RWPE2 (cell line): ENCODE results near the gene EEIG1.

Source experiments
- ATAC-seq: fragments of 200-7000 bp; cut with Tn5 transposase; 3 replicates; pipeline ENCODE4 v1.9.1; 2021; ENCODE audit warnings: low read depth
- DNase-seq: peaks from one replicate; pipeline ENCODE4 v3.0.0-alpha.2; 2020; ENCODE audit warnings: low spot score
- H3K27ac ChIP-seq: fragments of 450-650 bp; 2 replicates; pipeline ENCODE4 v1.5.1; 2017; ENCODE audit warnings: mild to moderate bottlenecking; ENCODE audit not compliant: poor library complexity, severe bottlenecking
- H3K27me3 ChIP-seq: fragments of 250-450 bp; sonication (Bioruptor Pico); 2 replicates; pipeline ENCODE4 v1.5.1; 2021; ENCODE audit warnings: mild to moderate bottlenecking, moderate library complexity; ENCODE audit not compliant: insufficient read depth, poor library complexity, severe bottlenecking
- H3K36me3 ChIP-seq: fragments of 250-450 bp; sonication (Bioruptor Pico); 2 replicates; pipeline ENCODE4 v1.5.1; 2020; ENCODE audit warnings: low read depth, mild to moderate bottlenecking, moderate library complexity
- H3K4me1 ChIP-seq: fragments of 250-450 bp; sonication (Bioruptor Pico); 2 replicates; pipeline ENCODE4 v1.5.1; 2021; ENCODE audit warnings: mild to moderate bottlenecking, moderate library complexity; ENCODE audit not compliant: insufficient read depth, poor library complexity, severe bottlenecking
- H3K4me3 ChIP-seq: fragments of 250-450 bp; sonication (Bioruptor Pico); 2 replicates; pipeline ENCODE4 v1.5.1; 2021; ENCODE audit warnings: mild to moderate bottlenecking, moderate library complexity; ENCODE audit not compliant: severe bottlenecking
- H3K9me3 ChIP-seq: fragments of 250-450 bp; sonication (Bioruptor Pico); 2 replicates; pipeline ENCODE4 v1.5.1; 2021; ENCODE audit warnings: mild to moderate bottlenecking, moderate library complexity; ENCODE audit not compliant: severe bottlenecking
- CTCF ChIP-seq: fragments of 450-650 bp; IDR thresholded peaks from one replicate; pipeline ENCODE4 v1.5.1; 2017; ENCODE audit warnings: mild to moderate bottlenecking, moderate library complexity; ENCODE audit not compliant: poor library complexity, severe bottlenecking

Gene EEIG1

DNA sequence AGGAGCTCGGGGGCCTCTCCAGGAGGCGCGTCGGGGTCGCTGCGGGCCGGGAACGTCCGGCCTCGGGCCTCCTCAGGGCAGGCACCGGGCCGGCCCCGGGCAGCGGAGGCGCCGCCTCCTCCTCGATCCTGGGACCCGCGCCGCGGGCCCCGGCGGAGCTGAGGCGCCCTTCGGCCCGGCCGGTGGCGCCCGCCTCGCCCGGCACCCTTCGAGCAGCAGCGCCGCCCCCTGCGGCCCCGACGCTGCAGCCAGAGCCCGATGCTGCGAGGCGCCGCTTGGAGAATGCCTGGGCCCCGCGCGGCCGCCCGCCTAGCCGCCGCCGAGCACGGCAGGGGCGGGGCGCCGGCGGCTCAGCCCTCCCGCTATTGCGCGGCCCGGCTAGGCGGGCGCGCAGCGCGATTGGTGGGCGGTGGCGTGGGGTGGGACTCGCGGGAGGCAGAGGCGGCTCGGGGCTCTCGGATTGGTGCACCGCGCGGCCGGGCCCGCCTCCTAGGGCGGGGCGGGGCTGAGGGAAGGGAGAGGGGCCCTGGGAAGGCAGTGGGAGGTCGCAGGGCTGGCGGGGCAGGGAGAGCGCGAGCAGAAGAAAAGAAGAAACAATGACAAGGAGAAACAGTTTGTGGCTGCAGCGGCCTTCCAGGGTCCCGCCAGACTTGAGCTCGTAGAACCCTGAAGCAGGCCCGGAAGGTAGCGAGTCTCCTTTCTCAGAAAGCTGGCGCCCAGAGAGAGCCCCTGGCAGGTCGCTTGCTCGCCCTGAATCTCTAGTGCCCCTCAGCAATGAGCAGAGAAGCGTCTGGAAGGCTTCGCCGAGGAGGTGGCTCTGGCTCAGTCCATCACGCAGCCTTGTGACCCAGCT is at the start of gene EEIG1:
Gene EEIG1, minus strand, starts transcription at position 284 of the 853 bp plus-strand sequence. CDS start 852 bp downstream, outside the sequence.
- no peak for TF ChIP-seq CTCF
- no peaks in the 10 kb centered on the region for H3K27me3 ChIP-seq
- H3K4me3 ChIP-seq: peak within 1 kb of the TSS; percentile 93
- H3K4me1 ChIP-seq: peaks cover 5% of the 10 kb centered on the region
- ATAC-seq: peak; percentile 93
- no peaks in the 10 kb centered on the region for H3K36me3 ChIP-seq
- DNase-seq: peak; percentile 90
- peak within 1 kb of the TSS; percentile 42 for H3K27ac ChIP-seq
- H3K9me3 ChIP-seq: no peaks in the 10 kb centered on the region

GRCh38 chr9:128027705-128028104 is 46.9 kb upstream of the EEIG1 start:
- no peak for ATAC-seq
- Histone ChIP-seq H3K4me3 (no peak overlapping the region), H3K4me1 (no peaks in the 10 kb centered on the region), H3K9me3 (no peaks in the 10 kb centered on the region), H3K36me3 (no peaks in the 10 kb centered on the region), H3K27ac (no peak overlapping the region), H3K27me3 (no peaks in the 10 kb centered on the region)
- TF ChIP-seq CTCF: no peak
- no peak for DNase-seq

DNA sequence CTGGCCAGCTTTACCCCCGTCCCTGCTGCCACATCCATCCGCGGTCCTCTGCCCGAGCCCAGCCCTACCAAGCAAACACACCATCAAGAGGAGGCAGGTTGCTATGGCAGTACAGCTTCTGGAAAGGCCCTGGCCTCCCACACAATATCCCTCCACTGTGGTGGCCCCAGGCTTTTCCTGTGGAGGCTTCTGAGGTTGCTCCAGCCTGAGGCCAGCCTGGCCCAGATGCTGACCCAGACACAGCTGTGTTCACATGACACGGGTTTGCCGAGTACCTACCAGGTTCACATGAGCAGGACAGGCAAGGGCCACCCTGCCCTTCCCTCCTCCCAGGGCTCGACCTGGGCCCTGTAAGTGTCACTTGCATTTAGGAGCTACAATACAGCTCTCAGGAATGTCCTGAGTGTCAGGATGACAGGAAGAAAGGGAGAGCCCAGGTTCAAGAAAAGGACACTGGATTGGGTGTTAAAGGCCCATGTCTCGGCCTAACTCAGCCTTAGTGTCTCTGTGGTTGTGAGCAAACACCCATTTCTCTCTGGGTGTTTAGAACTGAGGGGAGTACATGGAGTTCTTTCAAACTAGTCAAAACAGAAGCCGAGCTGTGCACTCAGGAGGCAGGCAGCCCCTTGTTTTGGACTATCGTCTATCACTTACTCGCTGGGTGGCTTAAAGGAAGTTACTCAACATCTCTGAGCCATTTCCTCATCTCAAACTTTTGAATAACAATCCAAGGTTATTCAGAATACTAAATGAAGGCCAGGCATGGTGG is 46.2 kb upstream of the EEIG1 start:
- Histone ChIP-seq H3K36me3 (no peaks in the 10 kb centered on the region), H3K4me1 (no peaks in the 10 kb centered on the region), H3K4me3 (no peak overlapping the region), H3K9me3 (no peaks in the 10 kb centered on the region), H3K27ac (no peak overlapping the region), H3K27me3 (no peaks in the 10 kb centered on the region)
- TF ChIP-seq CTCF: no peak
- no peak for ATAC-seq
- no peak for DNase-seq

DNA sequence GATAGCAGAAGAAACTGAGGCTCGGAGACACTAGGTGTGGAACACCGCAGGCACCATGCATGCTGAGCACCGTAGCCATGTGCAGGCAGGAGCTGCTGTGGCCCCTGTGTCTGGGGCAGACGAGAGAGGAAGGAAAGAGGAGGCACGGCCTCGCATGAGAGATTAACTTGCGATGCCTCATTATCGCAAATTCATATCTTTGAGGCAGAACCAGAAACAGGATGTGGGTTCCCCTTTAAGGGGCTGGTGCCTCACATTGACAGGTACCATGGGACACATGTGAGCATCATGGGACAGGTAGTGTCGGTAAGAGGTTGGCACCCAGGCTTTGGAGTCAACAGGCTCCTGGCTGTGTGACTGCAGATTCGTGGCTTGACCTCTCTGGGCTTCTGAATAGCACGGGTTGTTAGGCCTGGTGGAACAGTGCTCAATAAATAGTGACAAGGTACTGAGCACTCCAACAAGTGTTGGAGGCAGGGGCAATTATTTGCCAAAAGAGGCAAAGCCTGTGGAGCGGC is 45.5 kb upstream of the EEIG1 start:
- Histone ChIP-seq H3K9me3 (no peaks in the 10 kb centered on the region), H3K36me3 (no peaks in the 10 kb centered on the region), H3K4me3 (no peak overlapping the region), H3K27me3 (no peaks in the 10 kb centered on the region), H3K27ac (no peak overlapping the region), H3K4me1 (no peaks in the 10 kb centered on the region)
- ATAC-seq (no peak), DNase-seq (no peak)
- no peak for TF ChIP-seq CTCF
